Measurements from ENCODE around the gene GPATCH3. TPM values are rescaled to one million over a fixed set of nuclear protein-coding genes. Genes with fewer than 3 reads are reported as not detected.
"Not testable (repeated sequence)": the region's sequence is repeated elsewhere in the genome, so short reads cannot be mapped to it uniquely, and the experiment has no call there.

GPATCH3 gene
- total RNA-seq (ENCODE audit: low replicate concordance) = 6.1 and 9.6 TPM in 2 replicates

GRCh38 chr1:26900001-26900814, at the start of gene GPATCH3:
Gene GPATCH3 (minus strand): TSS chr1:26900467. CDS start chr1:26900442, 25 bp downstream.
- TF ChIP-seq EZH2 (IDR thresholded peaks at IDR 0.05) (no peak), CTCF (IDR thresholded peaks at IDR 0.05) (no peak), EZH2phosphoT487 (IDR thresholded peaks at IDR 0.05) (no peak)
- H3K36me3 Mint-ChIP-seq = peaks cover 4% of the 10 kb centered on the region
- Histone ChIP-seq H3K9me3 (ENCODE audit: low read depth) (no peaks in the 10 kb centered on the region), H3K9ac (peak within 1 kb of the TSS; percentile 98), H3K27me3 (no peaks in the 10 kb centered on the region), H3K4me2 (peak within 1 kb of the TSS; percentile 82), H2AFZ (replicated peaks) (peak within 1 kb of the TSS; percentile 95), H3K27ac (peak within 1 kb of the TSS; percentile 84), H3K4me3 (peak within 1 kb of the TSS; percentile 90), H4K20me1 (ENCODE audit: low read depth) (no peaks in the 10 kb centered on the region), H3K36me3 (no peaks in the 10 kb centered on the region), H3K79me2 (ENCODE audit: low read depth) (peaks cover 28% of the 10 kb centered on the region), H3F3A (ENCODE audit: low read depth) (peaks cover 12% of the 10 kb centered on the region), H3K4me1 (peaks cover 9% of the 10 kb centered on the region)
- H3K9me3 Mint-ChIP-seq = no peaks in the 10 kb centered on the region
- peaks cover 3% of the 10 kb centered on the region for H3K27me3 Mint-ChIP-seq (ENCODE audit: insufficient read depth, low read depth)
- DNase-seq (ENCODE audit: low spot score) = peak; percentile 97
- peaks cover 15% of the 10 kb centered on the region for H3K4me1 Mint-ChIP-seq
- peak within 1 kb of the TSS; percentile 90 for H3K4me3 Mint-ChIP-seq
- H3K27ac Mint-ChIP-seq = peak within 1 kb of the TSS; percentile 85

- Mint-ChIP-seq H3K27me3 (ENCODE audit: insufficient read depth, low read depth) (peaks cover 2% of the 10 kb centered on the region), H3K4me3 (no peak overlapping the region), H3K36me3 (peaks cover 19% of the 10 kb centered on the region), H3K9me3 (no peaks in the 10 kb centered on the region), H3K4me1 (peaks cover 4% of the 10 kb centered on the region), H3K27ac (no peak overlapping the region)
- no peak overlapping the region for H3K4me2 ChIP-seq
- no peaks in the 10 kb centered on the region for H3K9me3 ChIP-seq (ENCODE audit: low read depth)
- no peaks in the 10 kb centered on the region for H3K27me3 ChIP-seq
- H3F3A ChIP-seq (ENCODE audit: low read depth) = peaks cover 9% of the 10 kb centered on the region
- H3K27ac ChIP-seq = no peak overlapping the region
- no peaks in the 10 kb centered on the region for H3K4me1 ChIP-seq
- no peak overlapping the region for H2AFZ ChIP-seq (replicated peaks)
- no peaks in the 10 kb centered on the region for H3K79me2 ChIP-seq (ENCODE audit: low read depth)
- H4K20me1 ChIP-seq (ENCODE audit: low read depth) = no peaks in the 10 kb centered on the region
- TF ChIP-seq EZH2phosphoT487 (IDR thresholded peaks at IDR 0.05) (no peak), CTCF (IDR thresholded peaks at IDR 0.05) (no peak), EZH2 (IDR thresholded peaks at IDR 0.05) (no peak)
- no peaks in the 10 kb centered on the region for H3K36me3 ChIP-seq
- no peak overlapping the region for H3K9ac ChIP-seq
- DNase-seq (ENCODE audit: low spot score) = no peak
- H3K4me3 ChIP-seq = no peak overlapping the region
Measured at GRCh38 chr1:26949926-26950319, 49.7 kb upstream of the GPATCH3 start.

- no peaks in the 10 kb centered on the region for H3K36me3 ChIP-seq
- Mint-ChIP-seq H3K27ac (no peak overlapping the region), H3K9me3 (no peaks in the 10 kb centered on the region), H3K36me3 (peaks cover 20% of the 10 kb centered on the region), H3K4me3 (peak overlapping the region; percentile 15), H3K27me3 (ENCODE audit: insufficient read depth, low read depth) (peaks cover 2% of the 10 kb centered on the region), H3K4me1 (peaks cover 4% of the 10 kb centered on the region)
- DNase-seq (ENCODE audit: low spot score) = no peak
- H4K20me1 ChIP-seq (ENCODE audit: low read depth) = no peaks in the 10 kb centered on the region
- H2AFZ ChIP-seq (replicated peaks) = no peak overlapping the region
- TF ChIP-seq EZH2phosphoT487 (IDR thresholded peaks at IDR 0.05) (no peak), CTCF (IDR thresholded peaks at IDR 0.05) (no peak), EZH2 (IDR thresholded peaks at IDR 0.05) (no peak)
- H3K9me3 ChIP-seq (ENCODE audit: low read depth) = no peaks in the 10 kb centered on the region
- H3K79me2 ChIP-seq (ENCODE audit: low read depth) = no peaks in the 10 kb centered on the region
- no peak overlapping the region for H3K4me2 ChIP-seq
- H3K27me3 ChIP-seq = no peaks in the 10 kb centered on the region
- H3K4me1 ChIP-seq = no peaks in the 10 kb centered on the region
- H3K9ac ChIP-seq = no peak overlapping the region
- H3K27ac ChIP-seq = peak overlapping the region; percentile 58
- H3F3A ChIP-seq (ENCODE audit: low read depth) = peaks cover 9% of the 10 kb centered on the region
- no peak overlapping the region for H3K4me3 ChIP-seq
Measured at GRCh38 chr1:26949266-26949925, 49.1 kb upstream of the GPATCH3 start.

- H3K4me2 ChIP-seq; H3K36me3 ChIP-seq; H3K27ac Mint-ChIP-seq; H3K4me1 Mint-ChIP-seq; H3K79me2 ChIP-seq (ENCODE audit: low read depth); H4K20me1 ChIP-seq (ENCODE audit: low read depth); DNase-seq (ENCODE audit: low spot score); H3K4me3 ChIP-seq; H3K9me3 ChIP-seq (ENCODE audit: low read depth); H3K27me3 Mint-ChIP-seq (ENCODE audit: insufficient read depth, low read depth); H3K27me3 ChIP-seq; H3K4me3 Mint-ChIP-seq; H3K27ac ChIP-seq; H3K4me1 ChIP-seq; H3K9ac ChIP-seq; H2AFZ ChIP-seq (replicated peaks); H3F3A ChIP-seq (ENCODE audit: low read depth); H3K9me3 Mint-ChIP-seq: not testable (repeated sequence)
- H3K36me3 Mint-ChIP-seq = peaks cover 20% of the 10 kb centered on the region
Measured at GRCh38 chr1:26948725-26949057, 48.4 kb upstream of the GPATCH3 start.

Measured in neural progenitor cell (in vitro differentiated cells).